ENCODE measurements around the gene ACTR3. TPM values are rescaled to one million over a fixed set of nuclear protein-coding genes. Genes with fewer than 3 reads are reported as not detected.

ACTR3 gene
- total RNA-seq, 1 donor from 2014 or later: 155 TPM

DNA sequence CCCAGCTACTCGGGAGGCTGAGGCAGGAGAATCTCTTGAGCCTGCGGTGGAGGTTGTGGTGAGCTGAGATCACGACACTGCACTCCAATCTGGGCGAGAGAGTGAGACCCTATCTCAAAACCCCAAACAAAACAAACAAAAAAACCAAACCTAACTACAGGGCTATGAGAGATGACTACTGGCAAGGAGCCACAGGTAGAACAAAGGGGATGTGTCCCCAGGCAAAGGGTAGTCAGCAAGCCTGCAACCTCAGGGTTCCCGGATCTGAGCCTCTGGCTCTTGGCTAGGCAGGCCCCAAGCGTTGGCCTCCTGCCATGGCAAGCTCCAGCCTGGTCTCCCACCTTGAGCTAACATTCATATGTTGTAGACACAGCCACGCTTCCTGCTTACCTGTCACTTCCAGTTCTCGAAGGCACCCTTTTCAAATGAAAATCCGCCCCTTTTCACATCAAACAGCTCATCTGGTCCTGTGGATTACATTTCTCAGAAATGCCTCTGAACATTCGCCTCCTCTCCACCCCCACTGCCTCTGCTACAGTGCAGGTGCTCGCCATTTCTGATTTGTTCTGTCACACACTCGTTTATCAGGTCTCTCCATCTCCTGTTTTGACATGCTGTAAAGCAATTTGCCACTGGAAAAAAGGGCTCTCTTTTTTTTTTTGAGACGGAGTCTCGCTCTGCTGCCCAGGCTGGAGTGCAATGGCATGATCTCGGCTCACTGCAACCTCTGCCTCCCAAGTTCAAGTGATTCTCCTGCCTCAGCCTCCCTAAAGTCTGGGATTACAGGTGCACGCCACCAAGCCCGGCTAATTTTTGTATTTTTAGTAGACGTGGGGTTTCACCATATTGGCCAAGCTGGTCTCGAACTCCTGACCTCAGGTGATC lies 13.1 kb upstream of the ACTR3 start:
- DNase-seq: no peak

DNA sequence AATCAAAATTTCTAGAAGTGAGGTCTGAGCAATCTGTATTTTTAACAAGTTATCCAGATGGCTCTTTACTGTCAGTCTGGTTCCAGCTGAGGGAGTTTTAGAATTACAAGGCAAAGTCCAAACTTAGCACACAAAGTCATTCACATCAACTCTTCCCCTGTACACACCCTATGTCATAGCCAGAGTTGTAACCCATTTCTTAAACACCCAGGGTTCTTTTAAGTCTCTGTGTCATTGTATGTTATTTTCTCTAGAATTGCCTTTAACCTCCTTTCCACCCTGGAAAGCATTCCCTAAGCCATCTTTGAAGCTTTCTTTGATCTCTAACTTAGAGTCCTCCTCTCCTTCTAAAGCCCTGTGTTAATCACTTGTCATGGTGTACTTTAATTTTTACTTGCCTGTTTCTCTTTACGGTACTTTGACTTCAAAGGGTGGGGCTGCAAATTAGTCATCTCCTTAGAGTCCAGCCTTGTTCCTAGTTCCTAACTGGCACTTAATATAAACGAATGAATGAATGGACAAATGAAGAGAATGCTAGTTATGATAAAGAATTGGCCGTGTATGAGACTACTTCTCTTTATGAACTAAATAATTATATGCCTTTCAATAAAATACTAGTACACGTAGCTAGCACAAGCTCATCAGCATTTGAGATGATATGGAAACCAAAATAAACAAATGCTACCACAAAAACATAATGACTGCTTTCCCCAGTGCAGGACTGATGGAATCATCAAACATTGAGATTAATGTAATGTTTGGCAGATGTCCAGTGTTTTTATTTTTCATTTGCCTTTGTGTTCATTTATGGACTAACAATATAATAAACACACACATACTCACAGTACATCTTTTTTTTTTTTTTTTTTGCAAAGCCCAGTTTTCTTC lies 11.9 kb upstream of the ACTR3 start:
- DNase-seq: no peak

DNA sequence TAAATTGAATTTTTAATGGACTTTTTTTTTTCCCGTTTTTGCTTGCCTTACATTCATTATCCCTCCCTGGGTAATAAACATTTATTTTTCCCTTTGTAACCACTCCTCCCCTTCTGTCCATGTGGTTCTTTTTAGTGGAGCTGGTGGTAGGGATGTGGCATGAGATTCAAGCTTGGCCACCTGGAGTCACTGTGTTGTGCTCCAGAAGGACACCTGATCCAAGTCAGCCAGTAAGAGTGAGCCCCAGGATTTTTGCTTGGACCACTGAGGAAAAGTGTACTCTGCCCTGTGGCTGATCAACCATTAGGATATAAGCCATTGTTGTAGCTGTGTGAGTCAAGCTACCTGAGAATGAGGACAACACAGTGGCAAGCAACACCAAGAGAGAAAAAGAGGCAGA lies 11.1 kb upstream of the ACTR3 start:
- no peak for DNase-seq

DNA sequence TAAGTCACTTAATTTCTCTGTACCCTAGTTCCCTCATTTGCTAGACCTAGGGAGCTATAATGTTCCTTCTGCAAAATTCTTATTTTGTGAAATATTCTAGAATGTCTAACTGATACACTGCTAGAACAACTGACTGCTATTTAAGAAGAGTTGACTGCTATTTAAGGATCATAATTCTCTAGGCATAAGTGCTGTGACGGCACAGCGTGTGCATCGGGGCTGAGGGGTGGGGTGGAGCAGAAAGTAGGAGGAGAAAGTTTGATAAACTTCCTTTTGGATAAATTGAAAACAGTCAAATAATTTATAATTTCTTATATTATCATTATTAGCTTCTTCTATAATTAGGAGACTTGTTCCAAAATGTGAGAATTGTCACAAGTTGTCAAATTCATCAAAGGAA lies 10.4 kb upstream of the ACTR3 start:
- DNase-seq: no peak

DNA sequence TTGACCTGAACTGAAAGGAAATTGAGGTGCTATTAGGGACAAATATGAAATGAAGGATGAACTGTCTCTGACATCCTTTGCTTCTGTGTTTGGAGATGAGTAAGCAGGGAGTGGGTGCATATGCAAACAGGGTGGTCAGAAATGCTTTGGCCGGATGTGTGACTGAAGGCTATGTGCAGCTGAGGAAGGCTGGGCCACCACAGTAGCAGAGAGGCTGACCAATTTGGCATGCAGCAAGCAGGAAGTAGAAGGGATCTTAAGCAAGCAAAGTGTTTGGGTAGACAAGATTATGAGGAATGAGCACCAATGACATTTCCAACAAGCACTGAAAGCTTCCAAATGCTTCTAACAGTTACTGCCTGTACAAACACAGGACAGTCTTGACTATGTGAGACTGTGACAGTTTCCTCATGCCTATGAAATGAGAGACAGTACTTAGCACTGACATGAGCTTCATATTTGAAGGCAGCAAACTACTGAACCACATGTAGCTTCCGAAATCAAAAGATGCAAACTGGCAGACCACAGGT lies 3.3 kb upstream of the ACTR3 start:
- DNase-seq: no peak

DNA sequence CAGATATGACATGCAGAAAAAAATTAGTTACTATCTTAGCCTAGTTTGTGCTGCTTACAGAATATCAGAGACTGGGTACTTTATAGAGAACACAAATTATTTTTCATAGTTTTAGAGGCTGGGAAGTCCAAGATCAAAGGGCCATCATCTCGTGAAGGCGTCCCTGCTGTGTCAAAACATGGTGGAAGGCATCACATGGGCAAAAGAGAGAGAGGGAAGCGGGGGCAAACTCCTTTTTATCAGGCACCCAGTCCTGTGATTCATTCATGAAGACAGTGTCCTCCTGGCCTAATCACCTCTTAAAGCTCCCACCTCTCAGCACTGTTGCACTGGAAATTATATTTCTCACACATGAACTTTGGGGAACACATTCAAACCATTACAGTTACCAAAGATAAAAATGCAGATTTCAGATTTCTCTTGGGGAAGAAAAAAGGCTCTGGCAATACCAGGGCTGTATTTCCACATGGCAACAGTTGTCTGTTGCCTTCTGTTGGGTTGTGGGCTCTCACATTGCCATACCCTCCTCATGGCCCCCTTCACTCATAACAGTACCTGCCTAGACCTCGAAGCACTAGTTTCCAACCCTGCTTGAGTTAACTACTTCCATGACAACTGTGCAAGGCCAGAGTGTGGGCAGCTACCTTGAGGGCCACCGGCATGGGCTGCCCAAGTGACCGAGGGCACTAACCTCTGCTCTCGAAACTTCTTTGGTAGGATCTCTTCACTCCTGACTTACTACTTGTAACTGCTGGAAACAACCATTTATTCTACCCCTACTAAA lies 2.7 kb upstream of the ACTR3 start:
- no peak for DNase-seq

DNA sequence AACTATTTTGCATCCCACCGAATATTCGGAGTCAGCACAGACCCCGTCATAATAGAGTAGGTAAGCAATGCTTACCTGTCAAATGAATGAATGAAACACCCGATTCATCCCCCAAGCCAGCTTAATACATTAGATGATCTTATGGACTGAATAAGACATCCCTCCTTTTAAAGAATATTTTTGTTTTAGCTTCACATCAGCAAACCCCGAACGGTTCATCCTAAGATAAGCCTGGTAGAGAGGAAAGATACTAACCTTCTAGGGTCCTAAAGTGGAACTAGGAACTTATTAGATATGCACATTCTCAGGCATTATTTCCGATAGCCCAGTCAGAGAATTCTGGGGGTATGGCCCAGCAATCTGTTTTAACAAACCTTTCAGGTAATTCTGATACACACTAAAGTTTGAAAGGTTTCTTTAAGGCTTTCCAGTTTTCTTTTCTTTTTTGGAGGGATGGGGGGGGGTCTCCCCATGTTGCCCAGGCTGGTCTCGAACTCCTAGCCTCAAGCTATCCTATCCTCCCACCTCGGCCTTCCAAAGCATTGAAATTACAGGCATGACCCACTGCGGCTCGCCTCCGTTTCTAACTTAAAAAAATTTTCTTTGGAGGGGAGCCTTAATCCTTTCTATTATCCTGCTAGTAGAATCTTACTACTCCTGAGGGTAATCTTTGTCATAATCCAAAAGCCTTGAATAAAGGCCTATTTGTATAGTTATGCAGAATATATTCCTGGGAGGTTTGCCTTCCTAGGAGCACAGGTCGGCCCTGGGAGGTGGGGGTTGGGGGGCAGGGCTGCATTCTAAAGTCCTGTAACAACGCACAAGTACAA lies 1.0 kb upstream of the ACTR3 start:
- DNase-seq: no peak

DNA sequence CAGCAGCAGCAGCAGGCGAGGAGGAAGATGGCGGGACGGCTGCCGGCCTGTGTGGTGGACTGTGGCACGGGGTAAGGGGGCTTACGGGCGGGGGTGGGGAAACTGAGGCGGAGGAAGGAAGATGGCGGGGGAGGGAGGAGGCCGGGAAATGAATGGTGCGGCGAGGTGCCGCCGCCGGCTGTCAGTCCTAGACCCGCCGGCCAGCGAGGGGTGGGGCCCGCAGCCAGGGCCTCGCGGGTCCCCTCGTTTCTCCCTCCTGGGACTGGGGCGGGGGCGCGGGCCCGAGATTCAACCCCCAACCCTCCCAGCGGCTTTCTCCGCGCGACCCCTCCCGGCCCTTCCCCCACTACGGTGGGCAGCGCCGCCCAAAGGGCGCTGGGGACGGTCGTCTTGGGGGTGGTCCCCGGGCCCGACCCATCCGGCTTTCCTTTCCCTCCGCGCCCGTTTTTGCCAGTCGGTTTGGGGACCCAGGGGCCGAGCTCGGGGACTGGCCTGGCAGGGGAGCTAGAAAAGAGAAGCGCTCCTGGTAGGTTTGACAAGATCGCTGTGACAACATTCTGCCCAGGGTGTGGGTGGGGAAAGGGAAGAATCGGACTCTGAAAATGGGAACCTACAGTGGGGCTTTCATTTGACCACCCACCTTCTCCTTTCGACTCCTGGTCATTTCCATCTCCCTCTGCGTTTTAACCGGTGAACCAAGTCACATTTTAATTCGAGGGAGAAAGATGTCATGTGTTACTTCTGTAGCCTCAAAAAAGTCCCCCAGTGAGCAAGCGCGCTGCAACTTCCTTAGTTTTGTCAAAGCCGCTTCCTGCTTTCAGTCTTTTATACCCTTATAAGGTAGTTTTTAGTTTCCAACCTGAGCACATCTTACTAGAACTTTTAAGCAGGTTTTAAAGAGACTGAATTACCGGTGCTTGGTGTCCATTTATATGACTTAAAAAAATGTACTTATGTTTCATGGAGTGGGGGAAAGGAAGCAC lies 655 bp downstream of the ACTR3 start:
- DNase-seq: no peak

DNA sequence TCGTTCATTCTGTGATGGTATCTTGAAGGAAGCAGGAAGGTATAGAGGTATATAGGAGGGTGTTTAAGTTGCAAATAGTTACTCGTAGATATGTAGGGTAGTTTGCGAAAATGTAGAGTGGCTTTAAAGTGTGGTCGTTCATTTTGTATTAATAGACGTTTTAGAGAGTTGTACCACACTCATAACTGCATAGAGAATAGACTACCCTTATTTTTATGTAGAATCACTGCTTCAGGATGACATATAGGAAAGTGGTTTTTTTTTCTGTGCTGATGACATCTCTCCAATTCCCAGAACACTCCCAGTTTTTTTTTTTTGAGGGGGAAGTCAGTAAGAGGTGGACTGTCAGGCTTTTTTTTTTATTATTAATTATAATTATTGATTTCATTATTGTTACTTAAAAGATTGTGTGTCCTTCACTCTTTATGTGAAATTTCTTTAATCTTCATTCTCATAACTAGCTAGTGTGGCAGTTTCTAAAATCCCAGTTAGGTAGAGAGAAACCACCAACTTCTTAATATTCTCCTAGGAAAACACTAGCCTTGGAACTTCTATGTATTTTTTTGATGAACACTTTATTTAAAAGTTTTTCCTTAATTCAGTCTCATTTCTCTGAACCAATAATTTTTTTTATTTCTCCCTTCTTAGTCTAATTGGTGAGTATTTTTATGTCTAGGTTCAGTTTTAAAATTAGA lies 1.5 kb downstream of the ACTR3 start:
- DNase-seq: no peak

DNA sequence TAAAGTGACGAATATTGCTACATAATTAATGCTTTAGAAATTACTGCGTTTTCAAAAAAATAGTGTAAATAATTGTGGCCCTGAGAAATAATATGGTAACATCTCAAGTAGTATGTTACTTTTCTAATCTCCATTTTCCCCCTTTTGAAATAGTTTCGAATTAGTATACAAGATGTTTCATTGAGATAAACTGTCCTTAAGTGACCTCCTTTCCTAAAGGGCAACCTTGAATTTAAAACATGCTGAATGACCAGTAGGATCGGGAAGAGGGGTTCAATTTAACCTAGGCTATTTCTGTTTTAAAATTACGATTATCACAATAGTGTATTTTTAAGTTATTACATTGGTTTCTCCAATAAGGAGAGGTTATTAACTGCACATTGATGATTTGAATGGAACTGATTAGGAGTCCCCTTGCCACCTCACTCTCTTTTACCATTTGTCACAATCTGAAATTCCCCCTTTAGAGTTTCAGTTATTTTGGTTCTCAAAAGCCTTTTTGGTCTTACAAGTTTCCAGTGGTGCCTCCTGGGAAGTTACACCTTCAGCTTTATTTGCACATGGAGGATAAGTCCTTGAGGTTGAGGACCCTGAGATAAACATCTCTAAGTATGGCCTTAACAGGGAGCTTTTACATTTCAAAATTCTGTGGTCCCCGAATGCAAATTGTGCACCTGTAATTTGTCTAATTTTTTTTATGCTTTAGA lies 2.3 kb downstream of the ACTR3 start:
- DNase-seq: no peak

DNA sequence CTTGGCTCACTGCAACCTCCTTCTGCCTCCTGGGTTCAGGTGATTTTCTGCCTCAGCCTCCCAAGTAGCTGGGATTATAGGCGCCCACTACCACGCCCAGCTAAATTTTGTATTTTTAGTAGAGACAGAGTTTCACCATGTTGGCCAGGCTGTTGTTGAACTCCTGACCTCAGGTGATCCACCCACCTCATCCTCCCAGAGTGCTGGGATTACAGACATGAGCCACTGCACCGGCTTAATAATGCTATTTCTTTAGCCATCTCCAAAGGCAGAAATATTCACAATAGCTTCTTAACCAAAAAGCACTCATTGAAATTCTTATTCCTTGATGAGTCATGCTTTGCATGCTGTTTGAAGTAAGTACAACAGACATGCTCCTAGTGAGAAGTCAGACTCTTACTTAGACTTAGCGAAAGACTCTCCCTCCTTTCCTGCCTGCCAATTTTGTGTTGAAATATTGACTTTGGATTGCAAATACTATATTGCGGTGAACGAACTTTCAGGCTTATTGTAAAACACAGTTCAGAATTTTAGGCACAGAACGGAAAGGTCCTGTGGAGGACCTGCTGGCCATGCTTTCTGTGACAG lies 4.4 kb downstream of the ACTR3 start:
- no peak for DNase-seq

DNA sequence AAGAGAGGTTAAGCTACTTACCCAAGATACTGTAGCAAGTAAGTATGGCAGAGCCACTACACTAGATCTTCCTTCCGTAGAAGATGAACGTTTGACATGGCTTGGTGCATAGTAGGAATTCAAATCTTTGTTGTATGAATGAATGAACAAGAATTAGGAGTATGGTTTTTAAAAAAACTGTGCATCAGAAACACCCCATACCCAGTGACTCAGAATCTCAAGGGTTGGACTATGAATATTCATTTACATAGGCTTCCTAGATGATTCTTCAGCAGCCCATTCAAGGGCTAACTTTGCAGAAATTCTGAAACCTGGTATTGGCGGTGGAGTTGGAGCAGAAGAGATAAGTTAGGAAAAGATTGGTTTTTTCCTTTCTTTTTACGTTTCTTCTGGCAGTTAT lies 5.4 kb downstream of the ACTR3 start:
- DNase-seq: no peak

DNA sequence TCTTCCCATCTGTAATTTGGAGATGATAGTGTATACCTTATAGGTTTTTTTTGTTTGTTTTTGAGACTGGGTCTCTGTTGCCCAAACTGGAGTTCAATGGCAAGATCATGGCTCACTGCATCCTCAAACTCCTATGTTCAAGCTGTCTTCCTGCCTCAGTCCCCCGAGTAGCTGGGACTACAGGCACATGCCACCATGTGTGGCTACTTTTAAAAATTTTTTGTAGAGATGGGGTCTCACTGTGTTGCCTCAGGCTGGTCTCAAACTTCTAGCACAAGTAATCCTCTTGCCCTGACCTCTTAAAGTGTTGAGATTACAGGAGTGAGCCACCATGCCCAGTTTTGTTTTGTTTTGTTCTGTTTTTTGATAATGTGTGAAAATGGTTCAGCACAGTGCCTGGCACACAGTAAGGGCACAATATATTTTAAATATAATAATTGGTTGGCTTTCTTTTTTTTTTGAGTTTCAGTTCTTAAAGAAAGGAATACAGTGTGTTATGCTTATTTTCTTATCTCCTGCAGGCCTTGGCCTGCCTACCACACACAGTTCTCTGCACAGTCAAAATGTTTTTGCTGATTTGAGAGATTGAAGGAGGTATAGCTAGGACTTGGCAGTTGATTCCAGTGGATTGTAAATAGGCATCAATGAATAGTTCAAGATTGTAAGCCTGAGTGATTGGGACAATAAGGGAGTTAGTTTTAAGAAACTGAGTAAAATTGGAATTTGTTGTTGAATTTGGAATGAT lies 6.1 kb downstream of the ACTR3 start:
- no peak for DNase-seq

DNA sequence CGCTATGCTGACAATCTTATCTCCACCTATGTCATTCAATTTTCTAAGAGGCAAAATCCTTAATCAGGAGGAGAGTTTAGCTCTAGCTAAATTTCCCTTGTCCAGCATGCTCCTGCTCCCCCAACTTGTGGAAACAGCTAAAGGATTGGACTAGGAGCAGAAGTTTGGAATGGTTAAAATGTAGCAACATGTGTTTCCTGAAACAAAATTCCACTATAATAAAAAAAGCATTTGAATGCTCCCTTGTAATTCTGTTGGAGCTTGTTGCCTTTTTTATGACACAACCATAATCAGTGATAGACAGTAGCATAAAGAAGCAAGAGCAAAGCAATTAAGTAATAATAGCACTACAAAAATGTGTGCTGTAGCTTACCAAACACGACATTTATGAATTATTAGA lies 6.9 kb downstream of the ACTR3 start:
- DNase-seq: no peak

DNA sequence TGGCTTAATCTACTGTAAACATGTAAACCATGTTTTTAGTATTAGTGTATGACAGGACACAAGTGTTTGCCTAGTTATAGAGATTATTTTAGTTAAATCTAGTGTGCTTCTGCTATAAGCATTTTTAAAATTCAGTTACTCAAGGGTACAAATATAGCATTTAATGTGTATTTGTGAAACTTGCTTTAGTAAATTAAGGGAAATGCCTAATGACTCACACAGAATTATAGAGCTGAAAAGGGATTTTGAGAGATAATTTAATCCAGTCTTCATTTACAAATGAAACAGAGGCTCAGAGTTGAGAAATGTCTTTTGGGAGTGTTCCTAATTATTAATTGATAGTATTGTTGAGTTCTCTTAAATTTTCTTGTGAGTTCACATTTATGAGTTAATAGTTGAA lies 8.2 kb downstream of the ACTR3 start:
- DNase-seq: no peak

DNA sequence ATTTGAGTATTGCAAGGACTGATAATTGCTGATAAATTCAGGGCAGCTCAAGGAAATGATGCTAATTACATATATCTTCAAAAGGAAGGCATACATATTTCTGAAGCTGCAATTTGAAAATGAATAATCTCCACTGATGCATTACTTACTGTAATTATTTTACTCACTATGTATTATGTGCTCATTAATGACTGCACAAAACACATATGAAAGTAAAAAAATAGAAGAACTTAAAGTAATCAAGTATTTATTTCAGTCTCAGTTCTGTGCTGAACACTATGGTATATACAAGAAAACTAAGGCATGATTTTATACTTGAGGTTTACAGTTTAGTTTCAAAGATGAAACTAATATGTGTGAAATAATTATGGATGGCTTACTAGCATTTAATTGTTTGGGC lies 9.3 kb downstream of the ACTR3 start:
- DNase-seq: no peak

DNA sequence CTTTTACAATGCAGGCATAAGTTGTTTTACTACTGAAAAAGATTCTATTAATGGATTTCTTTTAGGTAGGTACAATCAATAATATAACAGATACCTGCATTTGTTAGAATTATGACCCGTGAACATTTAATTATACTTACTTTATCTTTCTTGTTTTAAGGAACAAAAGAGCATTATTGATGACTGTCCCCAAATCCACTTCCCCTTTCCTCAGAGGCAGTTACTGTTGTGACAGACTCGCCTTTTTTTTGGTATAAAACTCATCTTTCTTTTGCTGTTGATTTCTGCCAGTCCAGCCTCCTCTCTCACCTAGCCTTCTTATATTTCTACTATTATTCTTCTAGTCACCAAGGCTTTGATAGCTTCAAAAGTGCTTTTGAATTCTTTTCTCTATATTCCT lies 12.1 kb downstream of the ACTR3 start:
- DNase-seq: no peak

DNA sequence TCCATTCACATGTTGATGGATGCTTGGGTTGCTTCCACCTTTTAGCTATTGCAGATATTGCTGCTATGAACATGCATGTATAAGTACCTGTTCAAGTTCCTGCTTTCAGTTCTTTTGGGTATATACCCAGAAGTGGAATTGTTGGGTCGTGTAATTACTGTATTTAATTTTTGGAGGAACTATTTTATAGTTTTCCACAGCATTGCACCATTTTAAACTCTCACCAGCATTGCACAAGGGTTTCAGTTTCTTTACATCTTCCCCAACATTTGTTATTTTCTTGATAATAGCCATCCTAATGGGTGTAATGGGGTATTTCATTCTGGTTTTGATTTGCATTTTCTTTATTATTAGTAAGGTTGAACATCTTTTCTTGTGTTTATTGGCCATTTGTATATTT lies 16.0 kb downstream of the ACTR3 start:
- no peak for DNase-seq
